ENCODE data around the gene LIPC.

Gene LIPC

GRCh38 chr15:58571491-58571890 lies 139.7 kb downstream of the LIPC start:
- no peak for DNase-seq (ENCODE audit: insufficient read length)
- no peak for TF ChIP-seq POLR2AphosphoS5 (IDR thresholded peaks at IDR 0.05; ENCODE audit: low read depth, low read length)
- no peak for TF ChIP-seq POLR2A (IDR thresholded peaks at IDR 0.05; ENCODE audit: low read depth, low read length)
- TF ChIP-seq TAF1 (IDR thresholded peaks at IDR 0.05; ENCODE audit: borderline replicate concordance, low read depth, low read length): no peak
- no peak for FAIRE-seq

GRCh38 chr15:58572521-58572920 lies 140.7 kb downstream of the LIPC start:
- DNase-seq (ENCODE audit: insufficient read length) (no peak), FAIRE-seq (no peak)

GRCh38 chr15:58573270-58573669 lies 141.5 kb downstream of the LIPC start:
- DNase-seq (ENCODE audit: insufficient read length): no peak
- TF ChIP-seq TAF1 (IDR thresholded peaks at IDR 0.05; ENCODE audit: borderline replicate concordance, low read depth, low read length): no peak
- TF ChIP-seq POLR2A (IDR thresholded peaks at IDR 0.05; ENCODE audit: low read depth, low read length): no peak
- no peak for FAIRE-seq

More at GRCh38 chr15:58572521-58572920, 140.7 kb downstream of the LIPC start:
- TF ChIP-seq POLR2A (IDR thresholded peaks at IDR 0.05; ENCODE audit: low read depth, low read length) (no peak), TAF1 (IDR thresholded peaks at IDR 0.05; ENCODE audit: borderline replicate concordance, low read depth, low read length) (no peak), POLR2AphosphoS5 (IDR thresholded peaks at IDR 0.05; ENCODE audit: low read depth, low read length) (no peak)

DNA sequence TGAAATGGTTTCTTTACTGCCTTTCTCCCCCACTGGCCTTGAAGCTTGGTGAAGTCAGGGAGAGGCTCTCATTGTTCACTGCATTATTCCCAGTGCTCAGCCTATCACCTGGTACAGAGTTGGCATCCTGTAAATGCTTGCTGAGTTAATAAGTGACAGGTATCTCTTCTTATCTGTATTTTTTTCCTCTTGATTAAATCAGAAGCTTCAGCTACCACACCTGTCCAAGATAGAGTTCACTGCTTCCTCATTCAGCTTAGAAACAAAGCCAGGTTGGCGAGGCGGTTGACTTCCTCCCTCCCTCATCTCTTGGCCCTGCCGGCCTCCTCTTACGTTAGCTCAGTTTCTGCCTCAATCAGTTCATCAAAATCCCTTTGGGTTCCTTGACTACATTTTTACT lies 142.8 kb downstream of the LIPC start:
- TF ChIP-seq POLR2AphosphoS5 (IDR thresholded peaks at IDR 0.05; ENCODE audit: low read depth, low read length) (no peak), POLR2A (IDR thresholded peaks at IDR 0.05; ENCODE audit: low read depth, low read length) (no peak), TAF1 (IDR thresholded peaks at IDR 0.05; ENCODE audit: borderline replicate concordance, low read depth, low read length) (no peak)
- no peak for DNase-seq (ENCODE audit: insufficient read length)
- FAIRE-seq: no peak

DNA sequence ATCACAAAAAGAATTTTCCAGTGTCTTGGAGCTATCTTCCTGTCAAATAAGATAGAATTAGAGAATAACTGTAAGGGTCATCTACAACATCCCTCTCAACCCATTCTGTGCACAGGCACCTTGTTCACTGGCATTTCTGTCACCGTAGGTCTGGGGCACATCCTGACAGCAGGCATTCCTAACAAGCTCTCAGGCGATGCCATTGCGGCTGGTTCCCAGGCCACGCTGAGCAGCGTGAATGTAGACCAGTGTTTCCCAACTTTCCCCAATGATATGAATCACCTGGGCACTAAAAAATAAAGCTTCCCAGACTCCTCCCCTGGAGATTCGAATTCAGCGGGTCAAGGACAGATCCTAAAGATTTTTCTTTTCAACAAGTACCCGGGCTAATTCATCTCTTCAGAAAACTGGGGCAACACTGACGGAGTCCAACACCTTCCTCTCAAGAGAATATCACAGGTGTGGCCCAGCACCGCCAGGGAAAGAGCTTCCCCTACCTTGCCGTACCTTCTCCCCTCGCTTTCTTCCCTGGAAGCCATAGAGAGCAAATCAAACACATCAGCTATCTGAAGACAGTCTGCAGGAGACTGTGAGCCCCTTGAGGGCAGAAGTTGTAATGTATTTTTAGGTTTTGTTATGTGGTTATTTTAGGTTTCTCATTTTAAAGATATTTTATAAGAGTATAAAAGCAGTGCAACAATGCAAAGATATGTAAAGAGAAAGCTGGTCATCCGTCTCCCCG lies 143.4 kb downstream of the LIPC start:
- FAIRE-seq (no peak), DNase-seq (ENCODE audit: insufficient read length) (no peak)
- TF ChIP-seq POLR2AphosphoS5 (IDR thresholded peaks at IDR 0.05; ENCODE audit: low read depth, low read length): no peak
- TF ChIP-seq TAF1 (IDR thresholded peaks at IDR 0.05; ENCODE audit: borderline replicate concordance, low read depth, low read length): no peak
- TF ChIP-seq POLR2A (IDR thresholded peaks at IDR 0.05; ENCODE audit: low read depth, low read length): no peak

DNA sequence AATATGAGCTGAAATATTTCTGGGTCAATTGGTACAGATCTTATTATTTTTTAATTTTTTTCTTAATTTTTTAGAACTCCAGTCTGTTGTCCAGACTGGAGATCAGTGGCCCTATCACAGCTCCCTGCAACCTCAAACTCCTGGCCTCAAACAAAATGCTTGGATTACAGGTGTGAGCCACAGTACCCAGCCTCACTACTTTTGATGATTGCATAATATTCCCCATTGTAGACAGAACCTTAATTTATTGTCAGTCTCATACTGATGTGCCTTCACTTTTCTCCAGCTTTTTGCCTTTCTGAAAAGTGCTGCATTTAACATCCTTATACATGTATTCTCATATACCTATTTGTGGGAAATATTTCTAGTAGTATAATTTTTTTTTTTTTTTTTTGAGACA lies 144.9 kb downstream of the LIPC start:
- TF ChIP-seq POLR2AphosphoS5 (IDR thresholded peaks at IDR 0.05; ENCODE audit: low read depth, low read length): no peak
- TF ChIP-seq POLR2A (IDR thresholded peaks at IDR 0.05; ENCODE audit: low read depth, low read length): no peak
- no peak for TF ChIP-seq TAF1 (IDR thresholded peaks at IDR 0.05; ENCODE audit: borderline replicate concordance, low read depth, low read length)
- no peak for FAIRE-seq
- no peak for DNase-seq (ENCODE audit: insufficient read length)

DNA sequence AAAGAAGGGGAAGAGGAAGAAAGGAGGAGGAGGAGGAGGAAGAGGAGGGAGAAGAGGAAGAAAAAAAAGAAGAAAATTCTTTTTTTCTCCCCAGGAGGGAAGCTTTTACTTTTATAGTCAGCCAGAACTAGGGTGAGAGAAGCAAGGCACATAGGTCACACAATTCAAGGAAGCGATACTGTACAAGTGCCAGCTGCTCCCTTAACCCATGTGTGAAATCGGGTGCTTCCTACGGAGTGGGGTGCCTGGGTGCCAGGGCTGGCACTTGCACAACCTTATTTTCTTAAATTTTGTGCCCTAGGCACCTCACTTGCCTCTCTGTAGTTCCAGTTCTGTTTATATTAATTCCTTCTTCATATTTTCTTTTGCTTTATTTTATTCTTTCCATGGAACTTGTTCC lies 150.4 kb downstream of the LIPC start:
- FAIRE-seq: no peak
- TF ChIP-seq POLR2A (IDR thresholded peaks at IDR 0.05; ENCODE audit: low read depth, low read length): no peak
- no peak for TF ChIP-seq POLR2AphosphoS5 (IDR thresholded peaks at IDR 0.05; ENCODE audit: low read depth, low read length)
- TF ChIP-seq TAF1 (IDR thresholded peaks at IDR 0.05; ENCODE audit: borderline replicate concordance, low read depth, low read length): no peak
- DNase-seq (ENCODE audit: insufficient read length): no peak

- no peak for TF ChIP-seq TAF1 (IDR thresholded peaks at IDR 0.05; ENCODE audit: borderline replicate concordance, low read depth, low read length)
- no peak for TF ChIP-seq POLR2A (IDR thresholded peaks at IDR 0.05; ENCODE audit: low read depth, low read length)
- no peak for TF ChIP-seq POLR2AphosphoS5 (IDR thresholded peaks at IDR 0.05; ENCODE audit: low read depth, low read length)
- FAIRE-seq (no peak), DNase-seq (ENCODE audit: insufficient read length) (no peak)
These were observed 151.5 kb downstream of the LIPC start for GRCh38 chr15:58583171-58583908.

DNA sequence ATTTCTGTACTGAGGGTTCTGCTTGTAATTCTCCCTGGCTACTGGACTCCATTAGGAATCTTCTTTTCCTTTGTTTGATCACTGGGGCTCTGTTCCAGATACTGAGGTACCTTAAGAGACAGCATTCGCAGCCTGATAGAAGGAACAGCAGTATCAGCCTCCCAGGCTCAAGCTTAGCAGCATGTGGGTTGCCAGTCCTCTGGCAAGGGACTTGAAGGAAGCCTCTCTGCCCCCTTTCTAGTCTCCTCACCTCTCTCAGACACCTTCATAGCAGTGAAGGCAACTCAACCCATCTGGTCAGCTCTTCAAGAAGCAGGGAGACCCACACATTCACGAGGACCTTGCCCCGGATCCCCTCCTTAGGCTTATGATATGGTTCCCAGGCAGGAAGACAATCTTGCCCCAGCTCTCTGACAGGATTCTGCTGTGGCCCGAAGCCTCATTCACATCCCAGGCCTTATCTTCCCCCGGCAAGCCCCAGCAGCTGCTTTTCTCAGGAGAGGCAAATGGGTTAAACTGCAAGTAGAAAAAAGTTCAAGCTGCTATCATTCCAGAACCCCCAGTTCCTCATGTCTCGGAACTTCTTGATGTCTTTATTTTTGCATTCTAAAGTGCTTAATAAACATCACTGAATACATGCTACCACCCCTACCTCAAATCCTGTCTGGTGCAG lies 153.1 kb downstream of the LIPC start:
- DNase-seq (ENCODE audit: insufficient read length) (no peak), FAIRE-seq (no peak)
- no peak for TF ChIP-seq TAF1 (IDR thresholded peaks at IDR 0.05; ENCODE audit: borderline replicate concordance, low read depth, low read length)
- TF ChIP-seq POLR2AphosphoS5 (IDR thresholded peaks at IDR 0.05; ENCODE audit: low read depth, low read length): no peak
- no peak for TF ChIP-seq POLR2A (IDR thresholded peaks at IDR 0.05; ENCODE audit: low read depth, low read length)

- TF ChIP-seq TAF1 (IDR thresholded peaks at IDR 0.05; ENCODE audit: borderline replicate concordance, low read depth, low read length) (no peak), POLR2AphosphoS5 (IDR thresholded peaks at IDR 0.05; ENCODE audit: low read depth, low read length) (no peak), POLR2A (IDR thresholded peaks at IDR 0.05; ENCODE audit: low read depth, low read length) (no peak)
- FAIRE-seq (peak; percentile 84), DNase-seq (ENCODE audit: insufficient read length) (no peak)
These were observed 154.1 kb downstream of the LIPC start for GRCh38 chr15:58585693-58586443.

GRCh38 chr15:58587486-58587885 lies 155.7 kb downstream of the LIPC start:
- FAIRE-seq (no peak), DNase-seq (ENCODE audit: insufficient read length) (no peak)
- TF ChIP-seq POLR2A (IDR thresholded peaks at IDR 0.05; ENCODE audit: low read depth, low read length) (no peak), POLR2AphosphoS5 (IDR thresholded peaks at IDR 0.05; ENCODE audit: low read depth, low read length) (no peak), TAF1 (IDR thresholded peaks at IDR 0.05; ENCODE audit: borderline replicate concordance, low read depth, low read length) (no peak)

Data from GM12892 (cell line).